Spinal cord (tissue), 10 donors: ENCODE data around the gene TEX14. TPM values are rescaled to one million over a fixed set of nuclear protein-coding genes. Genes with fewer than 3 reads are reported as not detected.
A peak's percentile ranks its signal among the peaks of the same experiment; 100 is the strongest.

ENCODE experiments used
- DNase-seq, 6 donors: peaks; one replicate each; pipeline versions ENCODE4 v3.0.0 to v3.0.0-alpha.2; 2013 to 2015; ENCODE audit warnings: low spot score in 6 of 6, low read depth in 4 of 6
- H3K27ac ChIP-seq: one replicate; pipeline ENCODE4 v1.5.1; 2013; ENCODE audit warnings: low read depth, low read length, control low read depth
- H3K27me3 ChIP-seq: one replicate; pipeline ENCODE4 v1.6.1; 2013; ENCODE audit warnings: low read length; ENCODE audit not compliant: control insufficient read depth, insufficient read depth
- H3K36me3 ChIP-seq: one replicate; pipeline ENCODE4 v1.6.1; 2013; ENCODE audit warnings: low read length; ENCODE audit not compliant: control insufficient read depth, insufficient read depth
- H3K4me1 ChIP-seq: one replicate; pipeline ENCODE4 v1.6.1; 2013; ENCODE audit warnings: low read length; ENCODE audit not compliant: control insufficient read depth, insufficient read depth
- H3K4me3 ChIP-seq: one replicate; pipeline ENCODE4 v1.5.1; 2013; ENCODE audit warnings: low read depth, low read length, control low read depth
- H3K9me3 ChIP-seq: one replicate; pipeline ENCODE4 v1.6.1; 2013; ENCODE audit warnings: low read length; ENCODE audit not compliant: control insufficient read depth, insufficient read depth
- WGBS: methylation state at CpG from one replicate; pipeline ENCODE4 v1.1.5; 2013; ENCODE audit warnings: missing lambda C conversion rate; ENCODE audit not compliant: insufficient coverage; 5-methylcytosine and 5-hydroxymethylcytosine counted together
- long read RNA-seq, 4 donors: transcript quantifications; one replicate each; lab custom pipeline, GENCODE V29; 2026
- polyA plus RNA-seq, 2 donors: library from polyadenylated mRNA; unstranded; fragments of 120-200 nt; gene quantifications; one replicate each; pipeline ENCODE4 v1.2.1, GENCODE V29; 2013; ENCODE audit not compliant: insufficient read length in 2 of 2
- total RNA-seq, 2 donors: library from RNA; depleted of rRNA in 1 of 2; stranded (reverse); fragments of 120-200 nt in 1 of 2; fragments of >200 nt in 1 of 2; gene quantifications; one replicate each; pipeline versions ENCODE4 v1.2.3 to v1.2.4, GENCODE V29; 2013 to 2014
- donor health status: healthy.

TEX14 gene, protein sequence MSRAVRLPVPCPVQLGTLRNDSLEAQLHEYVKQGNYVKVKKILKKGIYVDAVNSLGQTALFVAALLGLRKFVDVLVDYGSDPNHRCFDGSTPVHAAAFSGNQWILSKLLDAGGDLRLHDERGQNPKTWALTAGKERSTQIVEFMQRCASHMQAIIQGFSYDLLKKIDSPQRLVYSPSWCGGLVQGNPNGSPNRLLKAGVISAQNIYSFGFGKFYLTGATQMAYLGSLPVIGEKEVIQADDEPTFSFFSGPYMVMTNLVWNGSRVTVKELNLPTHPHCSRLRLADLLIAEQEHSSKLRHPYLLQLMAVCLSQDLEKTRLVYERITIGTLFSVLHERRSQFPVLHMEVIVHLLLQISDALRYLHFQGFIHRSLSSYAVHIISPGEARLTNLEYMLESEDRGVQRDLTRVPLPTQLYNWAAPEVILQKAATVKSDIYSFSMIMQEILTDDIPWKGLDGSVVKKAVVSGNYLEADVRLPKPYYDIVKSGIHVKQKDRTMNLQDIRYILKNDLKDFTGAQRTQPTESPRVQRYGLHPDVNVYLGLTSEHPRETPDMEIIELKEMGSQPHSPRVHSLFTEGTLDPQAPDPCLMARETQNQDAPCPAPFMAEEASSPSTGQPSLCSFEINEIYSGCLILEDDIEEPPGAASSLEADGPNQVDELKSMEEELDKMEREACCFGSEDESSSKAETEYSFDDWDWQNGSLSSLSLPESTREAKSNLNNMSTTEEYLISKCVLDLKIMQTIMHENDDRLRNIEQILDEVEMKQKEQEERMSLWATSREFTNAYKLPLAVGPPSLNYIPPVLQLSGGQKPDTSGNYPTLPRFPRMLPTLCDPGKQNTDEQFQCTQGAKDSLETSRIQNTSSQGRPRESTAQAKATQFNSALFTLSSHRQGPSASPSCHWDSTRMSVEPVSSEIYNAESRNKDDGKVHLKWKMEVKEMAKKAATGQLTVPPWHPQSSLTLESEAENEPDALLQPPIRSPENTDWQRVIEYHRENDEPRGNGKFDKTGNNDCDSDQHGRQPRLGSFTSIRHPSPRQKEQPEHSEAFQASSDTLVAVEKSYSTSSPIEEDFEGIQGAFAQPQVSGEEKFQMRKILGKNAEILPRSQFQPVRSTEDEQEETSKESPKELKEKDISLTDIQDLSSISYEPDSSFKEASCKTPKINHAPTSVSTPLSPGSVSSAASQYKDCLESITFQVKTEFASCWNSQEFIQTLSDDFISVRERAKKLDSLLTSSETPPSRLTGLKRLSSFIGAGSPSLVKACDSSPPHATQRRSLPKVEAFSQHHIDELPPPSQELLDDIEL (N-terminal part only)
- total RNA-seq (under 1 TPM; 0.30 to 0.33 TPM), polyA plus RNA-seq (1 to 10 TPM in 1 of 2 donors, under 1 TPM in 1; 0.89 to 1.3 TPM)
- long read RNA-seq, donor 1, result 0 reads
- long read RNA-seq, donor 2, result 0 reads
- long read RNA-seq, donor 3, result 0 reads
- long read RNA-seq, donor 4, result 0 reads

DNA sequence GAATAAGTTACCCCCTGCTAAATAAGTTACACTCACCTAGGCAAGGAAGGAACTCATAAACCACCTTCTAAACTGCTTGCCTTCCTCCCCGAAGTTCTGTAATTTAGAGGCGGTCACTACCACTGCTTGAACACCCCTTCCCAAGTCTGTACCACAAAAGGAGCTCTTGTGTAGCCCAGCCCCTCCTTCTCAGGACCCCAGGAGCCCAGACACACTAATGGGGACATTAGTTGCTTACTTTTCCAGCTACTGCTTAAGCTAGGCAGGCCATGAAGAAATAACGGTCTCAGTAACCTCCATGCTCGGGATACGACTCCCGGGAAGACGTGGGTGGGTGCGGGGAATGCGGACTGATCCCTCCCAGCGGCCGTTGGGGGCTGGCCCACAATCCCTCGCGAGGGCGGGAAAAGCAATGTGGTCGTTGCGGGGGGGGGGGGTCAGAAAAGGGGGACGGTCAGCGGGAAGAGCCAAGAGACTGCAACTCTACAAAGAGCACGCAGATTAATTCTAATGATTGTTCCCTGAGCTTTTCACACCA lies at the start of gene TEX14:
Gene TEX14, minus strand, starts transcription at position 345 of the 538 bp plus-strand sequence. CDS start 40,044 bp downstream, outside the sequence.
- DNase-seq, result no peak
- H3K27ac ChIP-seq, result peak within 1 kb of the TSS; percentile 90
- WGBS, result 95% methylated on average over 3 of the region's 19 CpGs
- H3K9me3 ChIP-seq, result no peaks in the 10 kb centered on the region
- no peaks in the 10 kb centered on the region for H3K36me3 ChIP-seq
- peaks cover 9% of the 10 kb centered on the region for H3K4me1 ChIP-seq
- H3K27me3 ChIP-seq, result no peaks in the 10 kb centered on the region
- peak within 1 kb of the TSS; percentile 81 for H3K4me3 ChIP-seq

DNA sequence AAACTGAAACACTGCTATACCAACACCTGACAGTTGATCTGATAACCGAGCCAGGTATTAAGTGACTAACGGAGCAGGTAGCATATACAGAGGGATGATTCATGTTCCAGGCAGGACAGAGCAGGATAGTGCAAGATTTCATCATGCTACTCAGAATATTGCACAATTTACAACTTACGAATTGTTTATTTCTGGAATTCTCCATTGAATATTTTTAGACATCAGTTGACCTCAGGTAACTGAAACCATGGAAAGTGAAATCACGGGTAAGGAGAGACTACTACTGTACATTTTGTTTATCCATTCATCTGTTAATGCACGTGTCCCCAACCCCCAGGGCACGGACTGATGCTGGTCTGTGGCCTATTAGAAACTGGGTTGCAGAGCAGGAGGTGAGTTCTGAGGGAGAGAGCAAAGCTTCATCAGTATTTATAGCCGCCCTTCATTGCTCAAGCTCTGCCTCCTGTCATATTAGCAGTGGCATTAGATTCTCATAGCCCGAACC lies 49.3 kb upstream of the TEX14 start:
- H3K27me3 ChIP-seq, result no peaks in the 10 kb centered on the region
- no peak overlapping the region for H3K27ac ChIP-seq
- H3K4me3 ChIP-seq, result no peak overlapping the region
- H3K36me3 ChIP-seq, result no peaks in the 10 kb centered on the region
- no peak for DNase-seq
- H3K4me1 ChIP-seq, result no peaks in the 10 kb centered on the region
- no peaks in the 10 kb centered on the region for H3K9me3 ChIP-seq
- 100% methylated on average over 1 of the region's 8 CpGs for WGBS

GRCh38 chr17:58734811-58735210 lies 43.0 kb upstream of the TEX14 start:
- no peaks in the 10 kb centered on the region for H3K9me3 ChIP-seq
- no peak overlapping the region for H3K27ac ChIP-seq
- H3K4me1 ChIP-seq, result no peaks in the 10 kb centered on the region
- WGBS, result 86% methylated on average over 1 of the region's 3 CpGs
- H3K4me3 ChIP-seq, result no peak overlapping the region
- DNase-seq, result no peak
- no peaks in the 10 kb centered on the region for H3K27me3 ChIP-seq
- peaks cover 3% of the 10 kb centered on the region for H3K36me3 ChIP-seq

DNA sequence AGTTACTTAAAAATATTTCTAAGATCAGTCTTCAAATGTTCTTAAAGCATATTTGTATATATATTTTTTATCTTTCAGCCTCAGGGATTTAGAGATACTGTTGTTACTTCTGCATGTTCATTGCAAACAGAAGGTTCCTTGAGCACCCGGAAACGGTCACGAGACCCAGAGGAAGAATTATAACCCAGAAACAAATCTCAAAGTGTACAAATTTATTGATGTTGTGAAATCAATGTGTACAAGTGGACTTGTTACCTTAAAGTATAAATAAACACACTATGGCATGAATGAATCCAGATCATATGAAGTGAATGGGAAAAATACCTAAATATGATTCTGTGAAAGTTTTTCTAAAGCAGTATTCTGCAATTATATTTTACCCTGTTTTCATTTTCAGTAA lies 42.2 kb upstream of the TEX14 start:
- Histone ChIP-seq H3K4me1 (no peaks in the 10 kb centered on the region), H3K36me3 (peaks cover 3% of the 10 kb centered on the region), H3K4me3 (no peak overlapping the region), H3K27me3 (no peaks in the 10 kb centered on the region), H3K9me3 (no peaks in the 10 kb centered on the region), H3K27ac (no peak overlapping the region)
- WGBS, result no CpG with 5 or more reads among the region's 3 CpGs
- no peak for DNase-seq

DNA sequence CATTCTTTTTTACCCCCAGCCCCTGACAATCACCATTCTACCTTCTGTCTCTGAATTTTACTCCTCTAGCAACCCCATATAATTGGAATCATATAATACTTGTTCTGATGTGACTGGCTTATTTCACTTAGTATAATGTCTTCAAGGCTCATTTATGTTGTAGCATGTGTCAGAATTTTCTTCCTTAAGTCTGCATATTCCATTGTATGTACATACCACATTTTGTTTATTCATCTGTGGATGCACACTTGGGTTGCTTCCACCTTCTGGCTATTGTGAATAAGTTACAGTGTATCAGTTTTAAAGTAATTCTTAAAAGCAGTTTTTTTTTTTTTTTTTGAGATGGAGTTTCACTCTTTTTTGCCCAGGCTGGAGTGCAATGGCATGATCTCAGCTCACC lies 39.1 kb upstream of the TEX14 start:
- Histone ChIP-seq H3K4me1 (no peaks in the 10 kb centered on the region), H3K4me3 (no peak overlapping the region), H3K27ac (no peak overlapping the region), H3K36me3 (peaks cover 3% of the 10 kb centered on the region), H3K27me3 (no peaks in the 10 kb centered on the region), H3K9me3 (no peaks in the 10 kb centered on the region)
- no peak for DNase-seq

GRCh38 chr17:58728798-58729197 lies 37.0 kb upstream of the TEX14 start:
- Histone ChIP-seq H3K9me3 (no peaks in the 10 kb centered on the region), H3K36me3 (no peaks in the 10 kb centered on the region), H3K4me3 (no peak overlapping the region), H3K27me3 (no peaks in the 10 kb centered on the region), H3K27ac (no peak overlapping the region), H3K4me1 (no peaks in the 10 kb centered on the region)
- peak in 1 of 6 donors; percentile 43 for DNase-seq
- WGBS, result no CpG with 5 or more reads among the region's 1 CpG

- no peaks in the 10 kb centered on the region for H3K9me3 ChIP-seq
- no peak overlapping the region for H3K27ac ChIP-seq
- no peak overlapping the region for H3K4me3 ChIP-seq
- no CpG with 5 or more reads among the region's 2 CpGs for WGBS
- no peaks in the 10 kb centered on the region for H3K4me1 ChIP-seq
- H3K27me3 ChIP-seq, result no peaks in the 10 kb centered on the region
- no peak for DNase-seq
- peaks cover 20% of the 10 kb centered on the region for H3K36me3 ChIP-seq
Observed at GRCh38 chr17:58722696-58723095, 30.9 kb upstream of the TEX14 start.

GRCh38 chr17:58722274-58722673 lies 30.4 kb upstream of the TEX14 start:
- 86% methylated on average over 1 of the region's 1 CpG for WGBS
- Histone ChIP-seq H3K4me1 (no peaks in the 10 kb centered on the region), H3K4me3 (no peak overlapping the region), H3K36me3 (peaks cover 20% of the 10 kb centered on the region), H3K27me3 (no peaks in the 10 kb centered on the region), H3K9me3 (no peaks in the 10 kb centered on the region), H3K27ac (no peak overlapping the region)
- no peak for DNase-seq
